Natural killer cell treated with Interleukin-12 subunit alpha and Interleukin-12 subunit beta and Interleukin-15 and Interleukin-18, amount 100 ng/mL, for 72 hours (primary cell): ENCODE data around the gene NMUR2. TPM values are rescaled to one million over a fixed set of nuclear protein-coding genes. Genes with fewer than 3 reads are reported as not detected.

ENCODE experiments used
- ATAC-seq, 2 donors: fragments of 150-1000 bp; cut with Tn5 transposase in 1 of 2; sonication (Bioruptor Pico), chemical (Tn5 transposase) in 1 of 2; 2 replicates each; pipeline ENCODE4 v1.10.0; 2021
- DNase-seq: peaks from one replicate; pipeline ENCODE4 v3.0.0; 2022; ENCODE audit warnings: low spot score
- H3K27ac Mint-ChIP-seq, 2 donors: 1 replicate in 1 of 2; 2 replicates in 1 of 2; pipeline ENCODE4 v1.8.0; 2022; ENCODE audit warnings: mixed read lengths in 2 of 2, mild to moderate bottlenecking in 1 of 2, moderate library complexity in 1 of 2
- H3K27me3 Mint-ChIP-seq, 2 donors: 1 replicate in 1 of 2; 2 replicates in 1 of 2; pipeline ENCODE4 v1.8.0; 2022; ENCODE audit warnings: mixed read lengths in 2 of 2
- H3K36me3 Mint-ChIP-seq: one replicate; pipeline ENCODE4 v1.8.0; 2022; ENCODE audit warnings: mixed read lengths
- H3K4me1 Mint-ChIP-seq, 2 donors: 1 replicate in 1 of 2; 2 replicates in 1 of 2; pipeline ENCODE4 v1.8.0; 2022; ENCODE audit warnings: low read depth in 2 of 2, mixed read lengths in 2 of 2, mild to moderate bottlenecking in 1 of 2
- H3K4me3 Mint-ChIP-seq: one replicate; pipeline ENCODE4 v1.8.0; 2022; ENCODE audit warnings: mixed read lengths
- H3K9me3 Mint-ChIP-seq: 2 replicates; pipeline ENCODE4 v1.8.0; 2022; ENCODE audit warnings: mixed read lengths
- total RNA-seq, 2 donors: library from RNA; stranded (reverse); gene quantifications; one replicate each; pipeline ENCODE4 v1.2.3, GENCODE V29; 2022

NMUR2 gene, protein sequence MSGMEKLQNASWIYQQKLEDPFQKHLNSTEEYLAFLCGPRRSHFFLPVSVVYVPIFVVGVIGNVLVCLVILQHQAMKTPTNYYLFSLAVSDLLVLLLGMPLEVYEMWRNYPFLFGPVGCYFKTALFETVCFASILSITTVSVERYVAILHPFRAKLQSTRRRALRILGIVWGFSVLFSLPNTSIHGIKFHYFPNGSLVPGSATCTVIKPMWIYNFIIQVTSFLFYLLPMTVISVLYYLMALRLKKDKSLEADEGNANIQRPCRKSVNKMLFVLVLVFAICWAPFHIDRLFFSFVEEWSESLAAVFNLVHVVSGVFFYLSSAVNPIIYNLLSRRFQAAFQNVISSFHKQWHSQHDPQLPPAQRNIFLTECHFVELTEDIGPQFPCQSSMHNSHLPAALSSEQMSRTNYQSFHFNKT
- total RNA-seq: not detected

DNA sequence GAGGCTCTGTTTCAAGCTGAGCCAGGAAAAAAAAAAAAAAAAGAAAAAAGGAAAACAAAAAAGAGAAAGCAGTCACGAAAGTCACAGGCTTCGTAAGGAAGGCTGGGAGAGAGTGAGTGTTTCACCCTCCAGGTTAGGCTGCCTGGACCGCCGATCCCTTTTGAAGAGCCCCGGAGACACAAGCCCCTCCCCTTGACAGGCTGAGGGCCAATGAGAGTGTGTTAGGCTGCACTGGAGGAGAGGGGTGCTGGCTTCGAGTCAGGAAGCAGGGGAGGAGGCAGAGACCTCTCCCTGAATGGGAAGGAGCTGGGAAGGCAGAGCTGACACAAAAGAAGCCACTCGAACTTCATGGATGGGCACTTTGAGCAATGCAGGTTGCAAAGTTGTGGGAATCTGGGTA is at the start of gene NMUR2:
NMUR2 (minus strand) TSS at position 135 of the 400 bp plus-strand sequence. CDS start 166 bp downstream, outside the sequence.
- H3K36me3 Mint-ChIP-seq: no peaks in the 10 kb centered on the region
- peaks cover 3 to 10% of the 10 kb centered on the region in 2 donors for H3K27me3 Mint-ChIP-seq
- H3K4me1 Mint-ChIP-seq: peaks cover 0 to 12% of the 10 kb centered on the region in 2 donors
- ATAC-seq (no peak), DNase-seq (no peak)
- no peak within 1 kb of the TSS for H3K27ac Mint-ChIP-seq
- no peaks in the 10 kb centered on the region for H3K9me3 Mint-ChIP-seq
- H3K4me3 Mint-ChIP-seq: no peak within 1 kb of the TSS

DNA sequence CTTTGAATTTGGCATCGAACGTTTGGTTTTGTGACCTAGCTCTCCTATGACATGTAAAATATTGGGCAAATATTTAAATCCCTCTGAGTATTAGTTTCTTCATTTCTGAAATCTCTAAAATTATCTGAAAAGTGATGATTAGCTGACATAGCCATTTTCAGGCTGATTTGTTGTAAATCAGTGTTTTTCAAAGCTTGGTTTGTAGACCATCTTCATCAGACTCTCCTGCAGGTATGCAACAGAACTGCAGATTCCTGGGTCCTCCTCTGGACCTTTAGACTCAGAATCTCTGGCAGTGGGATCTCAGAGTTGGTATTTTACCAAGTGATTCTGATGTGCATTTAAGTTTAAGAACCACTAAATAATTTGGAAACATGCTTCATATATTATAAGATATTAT is 38.9 kb upstream of the NMUR2 start:
- peaks cover 10 to 16% of the 10 kb centered on the region in 2 donors for H3K27me3 Mint-ChIP-seq
- no peaks in the 10 kb centered on the region for H3K9me3 Mint-ChIP-seq
- H3K4me1 Mint-ChIP-seq: no peaks in the 10 kb centered on the region
- H3K27ac Mint-ChIP-seq: no peak overlapping the region
- no peaks in the 10 kb centered on the region for H3K36me3 Mint-ChIP-seq
- no peak for DNase-seq
- no peak overlapping the region for H3K4me3 Mint-ChIP-seq
- ATAC-seq: no peak

DNA sequence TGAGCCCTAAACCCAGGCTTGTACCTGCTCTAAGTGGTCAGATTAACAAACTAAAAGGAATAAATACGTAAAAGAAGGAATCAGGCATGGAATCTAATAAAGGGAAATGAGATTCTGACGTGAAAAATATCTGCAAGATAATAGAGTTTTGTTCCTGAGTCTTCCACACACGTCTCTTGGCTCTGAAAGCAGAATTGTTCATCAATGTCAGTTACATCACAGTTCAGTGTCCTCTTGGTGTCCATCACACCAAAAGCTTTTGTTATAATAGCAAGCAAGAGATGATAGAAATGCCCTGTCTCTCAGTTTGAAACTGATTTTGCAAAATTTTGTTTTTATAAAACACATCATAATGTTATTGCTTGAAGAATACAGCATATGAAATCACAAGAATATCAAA is 34.7 kb upstream of the NMUR2 start:
- no peaks in the 10 kb centered on the region for H3K4me1 Mint-ChIP-seq
- H3K27ac Mint-ChIP-seq: no peak overlapping the region
- DNase-seq: no peak
- no peaks in the 10 kb centered on the region for H3K36me3 Mint-ChIP-seq
- H3K27me3 Mint-ChIP-seq: peaks cover 10 to 20% of the 10 kb centered on the region in 2 donors
- ATAC-seq: no peak
- no peak overlapping the region for H3K4me3 Mint-ChIP-seq
- H3K9me3 Mint-ChIP-seq: no peaks in the 10 kb centered on the region

DNA sequence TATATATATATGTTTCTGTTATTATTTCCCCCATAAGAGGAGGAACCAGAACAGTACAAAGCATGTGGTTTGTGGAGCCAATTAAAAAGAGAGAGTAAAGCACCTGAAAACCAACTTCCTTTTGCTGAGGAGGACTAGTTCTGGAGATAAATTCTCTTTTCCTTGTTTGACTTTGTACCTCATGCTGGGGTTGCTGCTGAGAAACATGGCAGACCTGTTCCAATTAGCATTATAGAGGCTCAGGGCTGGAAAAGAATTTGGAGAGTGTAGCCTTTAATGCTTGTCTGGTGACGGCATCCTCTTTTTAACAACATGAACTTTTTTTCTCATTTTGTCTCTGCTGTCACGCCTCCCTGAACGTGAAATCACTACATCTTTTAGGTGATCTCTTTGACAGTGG is 32.8 kb upstream of the NMUR2 start:
- DNase-seq (no peak), ATAC-seq (no peak)
- Mint-ChIP-seq H3K27me3 (peaks cover 4 to 16% of the 10 kb centered on the region in 2 donors), H3K9me3 (no peaks in the 10 kb centered on the region), H3K36me3 (no peaks in the 10 kb centered on the region), H3K4me1 (no peaks in the 10 kb centered on the region), H3K27ac (no peak overlapping the region), H3K4me3 (no peak overlapping the region)

DNA sequence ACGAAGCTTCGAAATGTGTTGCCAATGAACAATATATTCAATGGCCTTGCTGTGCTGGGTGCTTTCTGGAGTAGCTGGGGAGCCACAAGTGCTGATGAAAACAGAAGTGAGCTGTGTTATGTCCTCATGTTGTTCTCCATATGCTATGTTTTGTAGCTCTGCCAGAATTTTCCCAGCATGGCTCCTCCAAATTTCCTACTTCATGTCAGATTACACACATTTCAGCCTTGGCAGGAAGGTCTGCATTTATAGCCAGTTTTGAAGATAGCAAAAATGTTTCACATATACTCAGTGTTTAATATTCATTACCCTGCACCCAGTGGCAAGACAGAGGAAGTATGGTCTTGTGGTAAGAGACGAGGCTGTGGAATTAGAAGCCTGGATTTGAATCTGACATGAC is 22.6 kb upstream of the NMUR2 start:
- Mint-ChIP-seq H3K36me3 (no peaks in the 10 kb centered on the region), H3K27me3 (peaks cover 0 to 8% of the 10 kb centered on the region in 2 donors), H3K27ac (no peak overlapping the region), H3K9me3 (no peaks in the 10 kb centered on the region), H3K4me1 (no peaks in the 10 kb centered on the region), H3K4me3 (no peak overlapping the region)
- no peak for ATAC-seq
- no peak for DNase-seq

DNA sequence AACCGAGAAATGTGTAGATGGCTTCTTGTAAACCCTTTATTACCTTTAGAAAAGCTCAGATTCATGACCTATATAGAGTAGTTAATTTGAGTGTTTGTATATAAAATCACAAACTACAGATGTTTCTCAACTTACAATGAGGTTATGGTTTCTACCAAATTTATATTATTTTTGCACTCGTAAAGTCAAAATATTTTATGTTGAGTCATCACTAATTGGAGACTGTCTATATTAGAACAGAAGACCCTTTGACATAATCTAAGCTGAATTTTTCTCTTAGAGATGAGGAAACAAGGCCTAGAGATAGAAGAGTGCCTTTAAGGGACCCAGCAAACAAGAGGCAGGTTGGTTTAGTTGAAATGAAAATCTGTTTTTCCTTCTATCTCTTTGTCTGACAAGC is 20.0 kb upstream of the NMUR2 start:
- peaks cover 0 to 8% of the 10 kb centered on the region in 2 donors for H3K27me3 Mint-ChIP-seq
- ATAC-seq: no peak

DNA sequence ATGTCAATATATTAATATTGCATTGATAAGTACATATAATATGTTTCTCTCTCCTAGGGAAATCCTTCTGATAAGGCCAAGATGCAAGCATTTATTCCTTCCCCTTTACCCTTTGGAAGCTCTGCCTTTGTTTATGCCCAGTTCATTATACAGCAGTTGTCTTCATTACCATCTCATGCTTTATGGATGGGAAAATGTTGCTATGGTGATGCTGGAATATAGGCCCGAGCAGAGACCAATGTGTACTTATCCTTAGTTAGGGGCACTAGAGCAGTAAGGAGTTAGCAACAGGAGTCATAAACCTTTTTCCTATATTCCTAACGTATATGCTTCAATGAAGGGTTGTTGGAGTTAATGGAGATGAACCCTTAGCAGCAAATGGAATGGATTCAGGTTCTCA is 19.4 kb upstream of the NMUR2 start:
- H3K36me3 Mint-ChIP-seq: no peaks in the 10 kb centered on the region

More for the DNA sequence above, 20.0 kb upstream of the NMUR2 start:
- Mint-ChIP-seq H3K27ac (no peak overlapping the region), H3K36me3 (no peaks in the 10 kb centered on the region), H3K9me3 (no peaks in the 10 kb centered on the region), H3K4me1 (no peaks in the 10 kb centered on the region), H3K4me3 (no peak overlapping the region)
- DNase-seq: no peak

DNA sequence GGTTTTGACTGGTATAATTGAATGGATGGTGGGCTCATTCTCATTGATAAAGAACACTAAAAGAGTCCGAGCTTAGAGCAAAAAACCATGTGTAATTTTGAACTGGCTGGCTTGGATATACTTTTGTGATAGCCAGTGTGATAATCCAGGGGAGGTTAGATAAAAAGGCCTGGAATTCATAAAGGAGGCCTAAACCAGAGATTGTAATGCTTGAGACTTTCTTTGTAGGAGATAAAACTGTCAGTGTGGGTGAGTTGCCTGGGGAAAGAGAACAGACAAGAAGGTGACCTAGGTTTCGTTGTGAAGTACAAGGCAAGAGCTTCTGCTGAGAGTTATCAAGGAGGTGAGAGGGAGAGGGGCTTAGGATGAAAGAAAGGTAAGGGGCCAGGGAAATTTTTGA is 17.0 kb upstream of the NMUR2 start:
- H3K4me3 Mint-ChIP-seq: no peak overlapping the region
- no peak overlapping the region for H3K27ac Mint-ChIP-seq
- no peaks in the 10 kb centered on the region for H3K36me3 Mint-ChIP-seq
- no peaks in the 10 kb centered on the region for H3K4me1 Mint-ChIP-seq
- no peaks in the 10 kb centered on the region for H3K9me3 Mint-ChIP-seq
- ATAC-seq (no peak), DNase-seq (no peak)
- H3K27me3 Mint-ChIP-seq: peaks cover 0 to 7% of the 10 kb centered on the region in 2 donors

More for the DNA sequence above, 19.4 kb upstream of the NMUR2 start:
- Mint-ChIP-seq H3K9me3 (no peaks in the 10 kb centered on the region), H3K4me1 (no peaks in the 10 kb centered on the region), H3K27ac (no peak overlapping the region), H3K27me3 (peaks cover 0 to 8% of the 10 kb centered on the region in 2 donors), H3K4me3 (no peak overlapping the region)
- no peak for ATAC-seq
- DNase-seq: no peak

DNA sequence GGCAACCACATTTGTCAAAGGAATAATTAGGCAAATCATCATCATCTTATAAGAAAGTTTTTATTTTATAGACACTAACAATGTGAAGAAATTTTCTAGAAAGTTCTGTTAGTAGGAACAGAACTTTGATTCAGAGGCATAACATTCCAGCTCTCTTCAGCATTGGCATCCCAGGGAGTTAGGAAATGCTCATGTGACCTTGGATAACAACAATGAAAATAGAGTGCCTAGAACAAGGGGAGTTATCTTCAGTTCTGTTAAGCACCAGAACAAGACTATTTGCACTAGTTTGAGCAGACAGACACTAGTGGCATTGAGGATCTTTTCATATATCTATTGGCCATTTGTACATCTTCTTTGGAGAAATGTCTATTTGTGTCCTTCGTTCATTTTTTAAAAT is 7.0 kb upstream of the NMUR2 start:
- ATAC-seq (no peak), DNase-seq (no peak)
- Mint-ChIP-seq H3K36me3 (peaks cover 4% of the 10 kb centered on the region), H3K27ac (no peak overlapping the region), H3K9me3 (peaks cover 6% of the 10 kb centered on the region), H3K4me1 (no peaks in the 10 kb centered on the region), H3K27me3 (no peaks in the 10 kb centered on the region), H3K4me3 (no peak overlapping the region)

DNA sequence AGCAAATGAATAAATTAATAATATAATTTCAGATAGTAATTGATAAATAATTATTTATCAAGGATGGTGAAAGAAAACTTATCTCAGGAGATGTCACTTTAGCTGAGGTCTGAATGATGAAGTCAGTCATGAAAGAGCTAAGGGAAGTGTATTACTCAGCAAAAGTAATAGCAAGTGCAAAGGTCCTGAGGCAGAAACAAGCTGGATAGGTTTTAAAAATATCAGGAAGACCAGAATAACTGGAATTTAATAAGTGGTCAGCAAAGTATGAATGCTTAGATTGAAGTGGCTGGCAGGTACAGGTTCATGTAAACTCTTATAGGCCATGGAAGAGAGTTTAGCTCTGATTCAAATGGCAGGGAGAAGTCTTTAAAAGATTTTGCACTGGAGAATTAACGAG is 1.0 kb upstream of the NMUR2 start:
- Mint-ChIP-seq H3K27me3 (peaks cover 3 to 10% of the 10 kb centered on the region in 2 donors), H3K36me3 (no peaks in the 10 kb centered on the region), H3K4me3 (no peak overlapping the region), H3K27ac (no peak overlapping the region), H3K4me1 (peaks cover 0 to 12% of the 10 kb centered on the region in 2 donors), H3K9me3 (no peaks in the 10 kb centered on the region)
- DNase-seq: no peak
- no peak for ATAC-seq

DNA sequence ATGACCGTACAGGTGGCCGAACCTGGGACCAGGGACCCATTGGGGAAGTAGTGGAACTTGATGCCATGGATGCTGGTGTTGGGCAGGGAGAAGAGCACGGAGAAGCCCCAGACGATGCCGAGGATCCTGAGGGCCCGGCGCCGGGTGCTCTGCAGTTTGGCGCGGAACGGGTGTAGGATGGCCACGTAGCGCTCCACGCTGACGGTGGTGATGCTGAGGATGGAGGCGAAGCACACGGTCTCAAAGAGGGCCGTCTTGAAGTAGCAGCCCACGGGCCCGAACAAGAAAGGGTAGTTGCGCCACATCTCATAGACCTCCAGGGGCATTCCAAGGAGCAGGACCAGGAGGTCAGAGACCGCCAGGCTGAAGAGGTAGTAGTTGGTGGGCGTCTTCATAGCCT is 585 bp downstream of the NMUR2 start:
- ATAC-seq: no peak
- Mint-ChIP-seq H3K36me3 (no peaks in the 10 kb centered on the region), H3K9me3 (no peaks in the 10 kb centered on the region), H3K27me3 (peaks cover 3 to 10% of the 10 kb centered on the region in 2 donors), H3K27ac (no peak overlapping the region), H3K4me3 (no peak overlapping the region), H3K4me1 (peaks cover 0 to 12% of the 10 kb centered on the region in 2 donors)
- no peak for DNase-seq

DNA sequence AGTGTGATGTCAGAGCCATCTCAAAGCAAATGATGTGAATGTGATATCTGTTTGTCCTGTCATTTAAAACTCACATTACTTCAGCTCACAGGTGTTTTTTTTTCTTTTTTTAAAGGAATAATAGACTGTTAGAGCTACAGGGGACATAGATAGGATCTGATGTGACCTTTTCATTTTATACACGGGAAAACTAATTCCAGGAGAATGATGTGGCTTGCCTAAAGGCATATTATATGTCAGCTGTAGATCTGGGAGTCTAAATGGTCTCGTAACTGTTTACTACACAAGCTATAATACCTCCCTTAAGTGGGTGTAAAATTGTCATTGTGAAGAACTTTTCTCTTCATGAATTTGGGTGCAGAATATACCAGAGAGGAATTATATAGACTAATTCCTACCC is 2.0 kb downstream of the NMUR2 start:
- DNase-seq (no peak), ATAC-seq (no peak)
- Mint-ChIP-seq H3K9me3 (no peaks in the 10 kb centered on the region), H3K27ac (no peak overlapping the region), H3K4me3 (no peak overlapping the region), H3K27me3 (peaks cover 3 to 10% of the 10 kb centered on the region in 2 donors), H3K36me3 (no peaks in the 10 kb centered on the region), H3K4me1 (peaks cover 0 to 12% of the 10 kb centered on the region in 2 donors)

DNA sequence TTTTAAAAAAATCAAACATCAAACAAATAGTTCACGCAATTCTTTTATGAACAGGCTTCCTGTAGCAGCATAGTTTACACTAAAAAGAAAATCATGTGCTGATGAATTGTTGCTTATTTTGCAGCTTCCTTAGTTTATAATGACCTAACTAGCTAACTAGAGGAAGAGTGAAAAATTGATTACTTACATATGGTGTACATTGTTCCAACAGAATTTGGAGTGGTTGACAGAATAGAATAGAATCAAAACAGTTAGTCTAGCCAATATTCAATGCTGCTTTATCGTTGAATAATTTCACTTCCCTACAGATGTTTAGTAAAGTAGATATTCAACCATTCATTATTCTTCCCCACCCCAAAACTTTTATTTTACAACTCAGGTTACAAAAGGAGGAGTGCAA is 4.2 kb downstream of the NMUR2 start:
- peaks cover 0 to 12% of the 10 kb centered on the region in 2 donors for H3K4me1 Mint-ChIP-seq
- H3K4me3 Mint-ChIP-seq: no peak overlapping the region
- H3K9me3 Mint-ChIP-seq: no peaks in the 10 kb centered on the region
- peaks cover 3 to 10% of the 10 kb centered on the region in 2 donors for H3K27me3 Mint-ChIP-seq
- H3K36me3 Mint-ChIP-seq: no peaks in the 10 kb centered on the region
- ATAC-seq (no peak), DNase-seq (no peak)
- H3K27ac Mint-ChIP-seq: no peak overlapping the region

DNA sequence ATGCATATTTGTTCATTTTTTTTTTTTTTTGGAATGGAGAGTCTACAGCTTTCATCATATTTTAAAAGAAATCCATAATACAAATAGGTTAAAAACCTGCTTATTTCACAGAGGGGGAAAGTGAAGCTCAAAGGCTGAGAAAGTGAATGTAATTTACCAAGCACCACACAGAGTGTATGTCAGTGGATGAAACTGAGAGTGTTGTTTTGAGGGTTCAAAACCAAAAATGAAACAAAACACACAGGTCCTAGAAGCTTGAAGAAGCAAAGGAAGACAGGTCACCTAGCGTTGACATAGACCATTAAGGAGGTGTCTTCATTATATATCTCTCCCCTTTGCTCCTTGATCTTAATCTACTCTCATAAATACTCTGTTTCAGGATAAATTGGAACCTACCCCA is 7.5 kb downstream of the NMUR2 start:
- Mint-ChIP-seq H3K27ac (no peak overlapping the region), H3K4me3 (no peak overlapping the region), H3K4me1 (no peaks in the 10 kb centered on the region), H3K36me3 (no peaks in the 10 kb centered on the region), H3K27me3 (peaks cover 3 to 6% of the 10 kb centered on the region in 2 donors), H3K9me3 (peaks cover 3% of the 10 kb centered on the region)
- no peak for DNase-seq
- ATAC-seq: no peak
